ENCODE measurements around the gene CD99. TPM values are rescaled to one million over a fixed set of nuclear protein-coding genes. Genes with fewer than 3 reads are reported as not detected.
"Not testable (repeated sequence)": the region's sequence is repeated elsewhere in the genome, so short reads cannot be mapped to it uniquely, and the experiment has no call there.

The CD99 gene
- total and polyA plus RNA-seq, 2 experiments from 2014 or later = 505 to 975 TPM

- no peak overlapping the region for H3K4me2 ChIP-seq (ENCODE audit: unreplicated experiment)
- 51 to 53% methylated on average over 4 of the region's 4 CpGs for WGBS, 2 experiments (ENCODE audit: low coverage in 1 of 2, low lambda C conversion rate in 2 of 2, missing lambda C conversion rate in 2 of 2)
- no peak overlapping the region for H2AFZ ChIP-seq
- 0 out of 2 replicates have a peak, but pooled peaks cover under 1% of the 10 kb centered on the region for H3F3A ChIP-seq (ENCODE audit: insufficient read depth)
- no peaks in the 10 kb centered on the region for H3K36me3 ChIP-seq (ENCODE audit: low read depth)
- no peaks in the 10 kb centered on the region for H4K20me1 ChIP-seq (ENCODE audit: insufficient read depth)
- H3K9me3 ChIP-seq (ENCODE audit: low read depth) = no peaks in the 10 kb centered on the region
- DNase-seq = no peak
- H3K27ac ChIP-seq = no peak overlapping the region
- H3K9me2 ChIP-seq (ENCODE audit: insufficient read depth) = no peaks in the 10 kb centered on the region
- H3K79me2 ChIP-seq (ENCODE audit: insufficient read depth) = no peaks in the 10 kb centered on the region
- no peak overlapping the region for H3K4me3 ChIP-seq
- no peaks in the 10 kb centered on the region for H3K4me1 ChIP-seq (ENCODE audit: insufficient read depth)
- no peaks in the 10 kb centered on the region for H3K27me3 ChIP-seq (replicated peaks; ENCODE audit: insufficient read depth)
- in situ Hi-C loops (cut with MboI) = no loop called here
- TF ChIP-seq EZH2phosphoT487 (IDR thresholded peaks at IDR 0.05; ENCODE audit: insufficient read depth, low read depth) (no peak), EZH2 (IDR thresholded peaks at IDR 0.05; ENCODE audit: insufficient read depth, poor library complexity, severe bottlenecking) (no peak)
- H3K9ac ChIP-seq = no peak overlapping the region
Measured at GRCh38 chrX:2670978-2671377, 20.1 kb upstream of the CD99 start.

GRCh38 chrX:2672084-2672483, 19.0 kb upstream of the CD99 start:
- Histone ChIP-seq H3K9me2 (ENCODE audit: insufficient read depth) (no peaks in the 10 kb centered on the region), H3K36me3 (ENCODE audit: low read depth) (no peaks in the 10 kb centered on the region), H3K27ac (no peak overlapping the region), H3K4me2 (ENCODE audit: unreplicated experiment) (no peak overlapping the region), H3K9ac (no peak overlapping the region), H3F3A (ENCODE audit: insufficient read depth) (peaks cover 10% of the 10 kb centered on the region), H3K4me3 (no peak overlapping the region), H3K9me3 (ENCODE audit: low read depth) (no peaks in the 10 kb centered on the region), H3K27me3 (replicated peaks; ENCODE audit: insufficient read depth) (no peaks in the 10 kb centered on the region), H3K79me2 (ENCODE audit: insufficient read depth) (no peaks in the 10 kb centered on the region), H2AFZ (no peak overlapping the region), H3K4me1 (ENCODE audit: insufficient read depth) (peaks cover 7% of the 10 kb centered on the region), H4K20me1 (ENCODE audit: insufficient read depth) (no peaks in the 10 kb centered on the region)
- no peak for DNase-seq
- in situ Hi-C loops (cut with MboI) = no loop called here
- TF ChIP-seq EZH2 (IDR thresholded peaks at IDR 0.05; ENCODE audit: insufficient read depth, poor library complexity, severe bottlenecking) (no peak), EZH2phosphoT487 (IDR thresholded peaks at IDR 0.05; ENCODE audit: insufficient read depth, low read depth) (no peak)
- 87 to 92% methylated on average over 6 of the region's 6 CpGs for WGBS, 2 experiments (ENCODE audit: low coverage in 1 of 2, low lambda C conversion rate in 2 of 2, missing lambda C conversion rate in 2 of 2)

- H3K79me2 ChIP-seq (ENCODE audit: insufficient read depth) = no peaks in the 10 kb centered on the region
- H2AFZ ChIP-seq = no peak overlapping the region
- peaks cover 22% of the 10 kb centered on the region for H3F3A ChIP-seq (ENCODE audit: insufficient read depth)
- DNase-seq = no peak
- no peaks in the 10 kb centered on the region for H3K9me2 ChIP-seq (ENCODE audit: insufficient read depth)
- H3K27ac ChIP-seq = no peak overlapping the region
- no peaks in the 10 kb centered on the region for H3K27me3 ChIP-seq (replicated peaks; ENCODE audit: insufficient read depth)
- peaks cover 16% of the 10 kb centered on the region for H3K4me1 ChIP-seq (ENCODE audit: insufficient read depth)
- no peaks in the 10 kb centered on the region for H3K36me3 ChIP-seq (ENCODE audit: low read depth)
- no peaks in the 10 kb centered on the region for H3K9me3 ChIP-seq (ENCODE audit: low read depth)
- no peak overlapping the region for H3K9ac ChIP-seq
- no peak overlapping the region for H3K4me3 ChIP-seq
- 92 to 94% methylated on average over 12 of the region's 12 CpGs for WGBS, 2 experiments (ENCODE audit: low coverage in 1 of 2, low lambda C conversion rate in 2 of 2, missing lambda C conversion rate in 2 of 2)
- no peak for TF ChIP-seq EZH2phosphoT487 (IDR thresholded peaks at IDR 0.05; ENCODE audit: insufficient read depth, low read depth)
- TF ChIP-seq EZH2 (IDR thresholded peaks at IDR 0.05; ENCODE audit: insufficient read depth, poor library complexity, severe bottlenecking) = no peak
- in situ Hi-C loops (cut with MboI) = no loop called here
- H4K20me1 ChIP-seq (ENCODE audit: insufficient read depth) = no peaks in the 10 kb centered on the region
- no peak overlapping the region for H3K4me2 ChIP-seq (ENCODE audit: unreplicated experiment)
Measured at GRCh38 chrX:2673611-2674010, 17.5 kb upstream of the CD99 start.

GRCh38 chrX:2675657-2676200, 15.4 kb upstream of the CD99 start:
- H3K36me3 ChIP-seq (ENCODE audit: low read depth); H3K9me3 ChIP-seq (ENCODE audit: low read depth); H4K20me1 ChIP-seq (ENCODE audit: insufficient read depth); H2AFZ ChIP-seq; H3K9ac ChIP-seq; H3K4me2 ChIP-seq (ENCODE audit: unreplicated experiment); H3K9me2 ChIP-seq (ENCODE audit: insufficient read depth); DNase-seq; in situ Hi-C loops (cut with MboI); H3K27me3 ChIP-seq (replicated peaks; ENCODE audit: insufficient read depth); H3K27ac ChIP-seq; H3K79me2 ChIP-seq (ENCODE audit: insufficient read depth); H3K4me3 ChIP-seq: not testable (repeated sequence)
- H3K4me1 ChIP-seq (ENCODE audit: insufficient read depth) = peaks cover 16% of the 10 kb centered on the region
- H3F3A ChIP-seq (ENCODE audit: insufficient read depth) = peaks cover 22% of the 10 kb centered on the region
- 85 to 88% methylated on average over 7 of the region's 7 CpGs for WGBS, 2 experiments (ENCODE audit: low coverage in 1 of 2, low lambda C conversion rate in 2 of 2, missing lambda C conversion rate in 2 of 2)

Measured in GM23248 (cell line).